Loucy (cell line): ENCODE measurements around the gene GGA3.

ENCODE experiments used
- CTCF ChIP-seq: fragments of 200-600 bp; sonication (generic); conservative IDR thresholded peaks from 2 replicates; pipeline ENCODE4 v1.5.1; 2014; ENCODE audit warnings: mild to moderate bottlenecking, antibody characterized with exemption, low read length
- EZH2phosphoT487 ChIP-seq: fragments of 200-600 bp; IDR thresholded peaks from 2 replicates; pipeline ENCODE4 v1.6.1; 2018; ENCODE audit warnings: antibody characterized with exemption, mild to moderate bottlenecking, moderate library complexity, borderline replicate concordance

- no peak for TF ChIP-seq CTCF
- TF ChIP-seq EZH2phosphoT487, result no peak
Measured at GRCh38 chr17:75261336-75262111, at the start of gene GGA3, which contains the start of gene MRPS7.
